CD14-positive monocyte (primary cell): Measurements from ENCODE around the gene TMEM185A. TPM values are rescaled to one million over a fixed set of nuclear protein-coding genes. Genes with fewer than 3 reads are reported as not detected.
"Not testable (repeated sequence)": the region's sequence is repeated elsewhere in the genome, so short reads cannot be mapped to it uniquely, and the experiment has no call there.

Experiments
- DNase-seq, 3 donors: peaks; one replicate each; pipeline ENCODE4 v3.0.0-alpha.2; 2011 to 2022
- H2AFZ ChIP-seq: 2 replicates; pipeline ENCODE4 v1.6.0; 2012; ENCODE audit warnings: mild to moderate bottlenecking, low read depth, low read length, inconsistent platforms; ENCODE audit not compliant: insufficient read depth, poor library complexity, severe bottlenecking
- H3K27ac ChIP-seq, 2 donors: 1 replicate in 1 of 2; 2 replicates in 1 of 2; pipeline ENCODE4 v1.5.1; 2012 to 2013; ENCODE audit warnings: low read length in 2 of 2, control low read depth in 1 of 2, inconsistent platforms in 1 of 2, low read depth in 1 of 2, mild to moderate bottlenecking in 1 of 2
- H3K27me3 ChIP-seq, 2 donors: one replicate each; pipeline versions ENCODE4 v1.6.0 to v1.6.1; 2011 to 2013; ENCODE audit warnings: low read length in 2 of 2; ENCODE audit not compliant: control insufficient read depth in 2 of 2, insufficient read depth in 2 of 2
- H3K36me3 ChIP-seq, 2 donors: replicated peaks in 1 of 2; 1 replicate in 1 of 2; 2 replicates in 1 of 2; pipeline versions ENCODE4 v1.5.1 to v1.6.1; 2012 to 2013; ENCODE audit warnings: low read length in 2 of 2, control low read depth in 1 of 2, inconsistent platforms in 1 of 2, mild to moderate bottlenecking in 1 of 2; ENCODE audit not compliant: insufficient read depth in 2 of 2, control insufficient read depth in 1 of 2
- H3K4me1 ChIP-seq, 2 donors: 1 replicate in 1 of 2; 2 replicates in 1 of 2; pipeline versions ENCODE4 v1.5.1 to v1.6.1; 2012 to 2013; ENCODE audit warnings: low read length in 2 of 2, control low read depth in 1 of 2, inconsistent platforms in 1 of 2, mild to moderate bottlenecking in 1 of 2, moderate library complexity in 1 of 2; ENCODE audit not compliant: insufficient read depth in 2 of 2, control insufficient read depth in 1 of 2
- H3K4me2 ChIP-seq: replicated peaks from 2 replicates; pipeline ENCODE3; 2012; ENCODE audit warnings: low read length, moderate library complexity, mild to moderate bottlenecking; ENCODE audit not compliant: poor library complexity, severe bottlenecking; ENCODE audit errors: extremely low read depth
- H3K4me3 ChIP-seq, 3 experiments: fragments of 200-600 bp in 1 of 3; sonication (generic) in 1 of 3; replicated peaks in 1 of 3; 1 replicate in 2 of 3; 2 replicates in 1 of 3; pipeline ENCODE4 v1.5.1; 2011 to 2013; ENCODE audit warnings: low read length in 3 of 3, mild to moderate bottlenecking in 3 of 3, control low read depth in 2 of 3, low read depth in 2 of 3, inconsistent platforms in 1 of 3, moderate library complexity in 1 of 3
- H3K79me2 ChIP-seq: 2 replicates; pipeline ENCODE4 v1.6.0; 2012; ENCODE audit warnings: mild to moderate bottlenecking, control low read depth, inconsistent platforms, low read length, moderate library complexity; ENCODE audit not compliant: insufficient read depth
- H3K9ac ChIP-seq: 2 replicates; pipeline ENCODE4 v1.6.0; 2017; ENCODE audit warnings: low read length, mild to moderate bottlenecking; ENCODE audit not compliant: insufficient read depth, poor library complexity, severe bottlenecking
- H3K9me3 ChIP-seq, 2 donors: replicated peaks in 1 of 2; 1 replicate in 1 of 2; 2 replicates in 1 of 2; pipeline versions ENCODE4 v1.5.1 to v1.6.1; 2012 to 2013; ENCODE audit warnings: low read length in 2 of 2, control low read depth in 1 of 2; ENCODE audit not compliant: control insufficient read depth in 1 of 2, insufficient read depth in 1 of 2
- H4K20me1 ChIP-seq: 2 replicates; pipeline ENCODE4 v1.6.0; 2012; ENCODE audit warnings: mild to moderate bottlenecking, low read length, control low read depth, moderate library complexity; ENCODE audit not compliant: insufficient read depth
- H3K27ac Mint-ChIP-seq, 7 donors: one replicate each; pipeline ENCODE4 v1.8.0; 2020; ENCODE audit warnings: mild to moderate bottlenecking in 7 of 7, mixed read lengths in 7 of 7, moderate library complexity in 6 of 7, inconsistent platforms in 2 of 7
- H3K27me3 Mint-ChIP-seq, 3 donors: one replicate each; pipeline ENCODE4 v1.8.0; 2021 to 2022; ENCODE audit warnings: low read depth in 3 of 3, mild to moderate bottlenecking in 3 of 3, mixed read lengths in 3 of 3, moderate library complexity in 3 of 3, inconsistent platforms in 1 of 3
- H3K36me3 Mint-ChIP-seq, 2 donors: one replicate each; pipeline ENCODE4 v1.8.0; 2020; ENCODE audit warnings: mixed read lengths in 2 of 2, inconsistent platforms in 1 of 2, mild to moderate bottlenecking in 1 of 2
- H3K4me1 Mint-ChIP-seq: one replicate; pipeline ENCODE4 v1.8.0; 2020; ENCODE audit warnings: mild to moderate bottlenecking, mixed read lengths
- H3K4me3 Mint-ChIP-seq, 2 donors: one replicate each; pipeline ENCODE4 v1.8.0; 2020; ENCODE audit warnings: mild to moderate bottlenecking in 2 of 2, mixed read lengths in 2 of 2, moderate library complexity in 1 of 2
- H3K9me3 Mint-ChIP-seq, 7 donors: one replicate each; pipeline ENCODE4 v1.8.0; 2020 to 2022; ENCODE audit warnings: mixed read lengths in 7 of 7, mild to moderate bottlenecking in 6 of 7, moderate library complexity in 6 of 7, inconsistent platforms in 2 of 7
- WGBS: methylation state at CpG from one replicate; pipeline ENCODE4 v1.1.5; 2013; ENCODE audit warnings: missing lambda C conversion rate; ENCODE audit not compliant: insufficient coverage; 5-methylcytosine and 5-hydroxymethylcytosine counted together
- intact Hi-C, 2 donors: fragments of 100-400 bp; cut with micrococcal nuclease; formaldehyde crosslinking; loops; one replicate each; pipeline versions ENCODE4 v1.15.0 to v1.15.1; 2023
- polyA plus RNA-seq, 3 donors: library from polyadenylated mRNA; depleted of rRNA in 1 of 3; unstranded in 2 of 3; stranded (reverse) in 1 of 3; fragments of 300-500 nt in 2 of 3; fragments of >200 nt in 1 of 3; fragmentation: Illumina TruSeq in 2 of 3; gene quantifications; 1 replicate in 2 of 3; 2 replicates in 1 of 3; pipeline ENCODE4 v1.2.3, GENCODE V29; 2012 to 2021
- TF ChIP-seq, protein P1 (sequence below): fragments of 200-600 bp; IDR thresholded peaks from one replicate; pipeline ENCODE4 v1.8.0; 2022; ENCODE audit warnings: antibody characterized with exemption, mild to moderate bottlenecking

TMEM185A gene
- polyA plus RNA-seq, 3 donors, result 9.1 to 12.8 (median 12.0) TPM

DNA sequence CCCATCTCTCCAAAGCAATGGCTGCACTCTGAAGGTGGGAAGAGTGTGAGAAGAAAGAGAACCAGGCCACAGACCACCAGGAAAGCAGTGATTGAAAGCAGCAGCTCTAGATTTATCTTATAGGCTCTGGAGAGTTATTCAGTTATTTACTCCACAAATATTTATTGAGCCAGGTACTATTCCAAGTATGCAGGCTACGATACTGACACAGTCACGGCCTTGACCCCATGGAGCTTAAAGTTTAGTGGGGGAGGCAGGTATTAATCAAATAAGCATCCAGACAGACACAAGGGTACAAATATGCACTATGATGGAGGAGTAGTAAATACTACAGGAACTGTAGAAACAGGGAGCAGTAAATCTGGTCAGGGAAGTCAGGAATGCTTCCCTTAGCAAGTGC, 2.8 kb downstream of the TMEM185A start:
- no peak overlapping the region for H3K4me3 ChIP-seq
- H3K4me2 ChIP-seq, result no peak overlapping the region
- intact Hi-C loops, result no loop called here
- no peaks in the 10 kb centered on the region for H3K9me3 ChIP-seq
- H2AFZ ChIP-seq, result no peak overlapping the region
- H3K4me3 Mint-ChIP-seq, result no peak overlapping the region
- H3K4me1 ChIP-seq, result peaks cover 14 to 16% of the 10 kb centered on the region in 2 donors
- no peak for DNase-seq
- H4K20me1 ChIP-seq, result peaks cover 34% of the 10 kb centered on the region
- H3K9ac ChIP-seq, result no peak overlapping the region
- H3K36me3 ChIP-seq, result no peaks in the 10 kb centered on the region
- peaks cover 0 to 6% of the 10 kb centered on the region in 2 donors for H3K27me3 ChIP-seq
- no CpG with 5 or more reads among the region's 2 CpGs for WGBS
- peaks cover 0 to 4% (median 0%) of the 10 kb centered on the region in 7 donors for H3K9me3 Mint-ChIP-seq
- no peak overlapping the region for H3K27ac ChIP-seq
- H3K27me3 Mint-ChIP-seq, result peaks cover 0 to 10% (median 7%) of the 10 kb centered on the region in 3 donors
- H3K27ac Mint-ChIP-seq, result no peak overlapping the region
- no peaks in the 10 kb centered on the region for H3K36me3 Mint-ChIP-seq
- TF ChIP-seq, protein P1, sequence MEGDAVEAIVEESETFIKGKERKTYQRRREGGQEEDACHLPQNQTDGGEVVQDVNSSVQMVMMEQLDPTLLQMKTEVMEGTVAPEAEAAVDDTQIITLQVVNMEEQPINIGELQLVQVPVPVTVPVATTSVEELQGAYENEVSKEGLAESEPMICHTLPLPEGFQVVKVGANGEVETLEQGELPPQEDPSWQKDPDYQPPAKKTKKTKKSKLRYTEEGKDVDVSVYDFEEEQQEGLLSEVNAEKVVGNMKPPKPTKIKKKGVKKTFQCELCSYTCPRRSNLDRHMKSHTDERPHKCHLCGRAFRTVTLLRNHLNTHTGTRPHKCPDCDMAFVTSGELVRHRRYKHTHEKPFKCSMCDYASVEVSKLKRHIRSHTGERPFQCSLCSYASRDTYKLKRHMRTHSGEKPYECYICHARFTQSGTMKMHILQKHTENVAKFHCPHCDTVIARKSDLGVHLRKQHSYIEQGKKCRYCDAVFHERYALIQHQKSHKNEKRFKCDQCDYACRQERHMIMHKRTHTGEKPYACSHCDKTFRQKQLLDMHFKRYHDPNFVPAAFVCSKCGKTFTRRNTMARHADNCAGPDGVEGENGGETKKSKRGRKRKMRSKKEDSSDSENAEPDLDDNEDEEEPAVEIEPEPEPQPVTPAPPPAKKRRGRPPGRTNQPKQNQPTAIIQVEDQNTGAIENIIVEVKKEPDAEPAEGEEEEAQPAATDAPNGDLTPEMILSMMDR, result no peak
- peaks cover 23% of the 10 kb centered on the region for H3K4me1 Mint-ChIP-seq
- peaks cover 38% of the 10 kb centered on the region for H3K79me2 ChIP-seq

DNA sequence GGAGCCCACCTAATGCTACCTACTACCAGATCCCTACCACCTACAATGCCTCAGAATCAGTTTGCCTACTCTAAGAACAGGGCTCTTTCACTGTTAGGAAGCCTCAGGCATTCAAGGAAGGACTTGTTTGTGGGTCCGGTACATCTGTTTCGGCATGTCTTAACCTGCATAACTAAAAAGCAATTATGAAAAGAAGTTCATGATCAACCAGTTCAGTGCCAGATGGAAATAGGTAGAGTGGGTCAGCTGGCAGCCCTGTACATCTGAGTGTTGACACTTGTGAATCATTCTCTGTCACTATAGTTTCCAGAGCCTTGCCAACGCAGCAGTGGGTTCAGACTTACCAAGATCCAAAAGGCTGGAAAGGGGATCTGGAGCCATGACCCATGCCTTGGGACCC, 3.3 kb downstream of the TMEM185A start:
- no CpG with 5 or more reads among the region's 3 CpGs for WGBS
- DNase-seq, result no peak
- TF ChIP-seq, protein P1, result no peak
- Histone ChIP-seq H3K27ac (no peak overlapping the region), H3K9me3 (no peaks in the 10 kb centered on the region), H3K4me3 (no peak overlapping the region), H4K20me1 (peaks cover 35% of the 10 kb centered on the region), H3K36me3 (no peaks in the 10 kb centered on the region), H3K79me2 (peaks cover 38% of the 10 kb centered on the region), H3K9ac (no peak overlapping the region), H3K27me3 (peaks cover 0 to 6% of the 10 kb centered on the region in 2 donors), H3K4me2 (no peak overlapping the region), H3K4me1 (peaks cover 14 to 16% of the 10 kb centered on the region in 2 donors), H2AFZ (no peak overlapping the region)
- Mint-ChIP-seq H3K4me1 (peaks cover 23% of the 10 kb centered on the region), H3K27ac (no peak overlapping the region), H3K27me3 (peaks cover 0 to 6% (median 5%) of the 10 kb centered on the region in 3 donors), H3K4me3 (no peak overlapping the region), H3K36me3 (no peaks in the 10 kb centered on the region), H3K9me3 (peaks cover 0 to 4% (median 0%) of the 10 kb centered on the region in 7 donors)
- intact Hi-C loops, result no loop called here

- H3K9me3 ChIP-seq, H3K27me3 Mint-ChIP-seq, DNase-seq, H3K4me2 ChIP-seq, H3K27me3 ChIP-seq, H3K9ac ChIP-seq, H3K4me3 ChIP-seq, H3K36me3 Mint-ChIP-seq, H3K27ac ChIP-seq, H3K4me3 Mint-ChIP-seq, H3K9me3 Mint-ChIP-seq, H3K27ac Mint-ChIP-seq, H2AFZ ChIP-seq, H3K36me3 ChIP-seq, intact Hi-C loops: not testable (repeated sequence)
- WGBS, result no CpG with 5 or more reads among the region's 8 CpGs
- Histone ChIP-seq H3K79me2 (peaks cover 38% of the 10 kb centered on the region), H3K4me1 (peaks cover 13 to 14% of the 10 kb centered on the region in 2 donors), H4K20me1 (peaks cover 48% of the 10 kb centered on the region)
- H3K4me1 Mint-ChIP-seq, result peaks cover 19% of the 10 kb centered on the region
Measured at GRCh38 chrX:149626829-149627228, 4.8 kb downstream of the TMEM185A start.
